Activated T-cell treated with anti-CD3 and anti-CD28 coated beads, Interleukin-2, amount 50 U/mL, for 1 hour (primary cell): Measurements from ENCODE around the gene SURF1.
"Not testable (repeated sequence)": the region's sequence is repeated elsewhere in the genome, so short reads cannot be mapped to it uniquely, and the experiment has no call there.

Experiments
- DNase-seq: peaks from one replicate; pipeline ENCODE4 v3.0.0-alpha.2; 2020

The SURF1 gene, protein sequence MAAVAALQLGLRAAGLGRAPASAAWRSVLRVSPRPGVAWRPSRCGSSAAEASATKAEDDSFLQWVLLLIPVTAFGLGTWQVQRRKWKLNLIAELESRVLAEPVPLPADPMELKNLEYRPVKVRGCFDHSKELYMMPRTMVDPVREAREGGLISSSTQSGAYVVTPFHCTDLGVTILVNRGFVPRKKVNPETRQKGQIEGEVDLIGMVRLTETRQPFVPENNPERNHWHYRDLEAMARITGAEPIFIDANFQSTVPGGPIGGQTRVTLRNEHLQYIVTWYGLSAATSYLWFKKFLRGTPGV

DNA sequence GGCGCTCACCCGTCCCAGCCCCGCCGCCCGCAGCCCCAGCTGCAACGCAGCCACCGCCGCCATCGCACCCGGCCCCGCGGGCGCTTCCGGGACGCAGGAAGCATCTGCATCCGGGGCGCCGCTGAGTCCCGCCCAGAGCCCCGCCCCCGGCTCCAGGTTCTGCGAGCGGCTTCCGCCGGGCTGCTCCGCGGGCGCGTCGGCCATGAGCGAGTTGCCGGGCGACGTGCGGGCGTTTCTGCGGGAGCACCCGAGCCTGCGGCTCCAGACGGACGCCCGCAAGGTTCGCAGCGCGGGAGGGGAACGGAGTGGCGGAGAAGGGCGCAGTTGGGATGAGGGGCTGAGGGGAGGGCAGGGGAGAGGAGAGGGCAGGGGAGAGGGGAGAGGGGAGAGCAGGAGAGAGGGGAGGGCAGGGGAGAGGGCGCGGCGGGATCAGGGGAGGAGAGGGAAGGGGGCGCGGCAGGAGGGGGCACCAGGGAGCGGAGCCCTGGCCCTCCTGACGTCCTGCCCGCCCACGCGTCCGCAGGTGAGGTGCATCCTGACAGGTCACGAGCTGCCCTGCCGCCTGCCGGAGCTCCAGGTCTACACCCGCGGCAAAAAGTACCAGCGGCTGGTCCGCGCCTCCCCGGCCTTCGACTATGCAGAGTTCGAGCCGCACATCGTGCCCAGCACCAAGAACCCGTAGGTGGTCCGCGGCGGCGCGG lies at the start of gene SURF1, which contains the start of gene SURF2:
SURF1 (minus strand) TSS at position 97 of the 701 bp plus-strand sequence; CDS start at position 63, 34 bp downstream.
SURF2 (plus strand) TSS at position 160 of the 701 bp plus-strand sequence; CDS start at position 203, 43 bp downstream.
- peak; percentile 92 for DNase-seq

DNA sequence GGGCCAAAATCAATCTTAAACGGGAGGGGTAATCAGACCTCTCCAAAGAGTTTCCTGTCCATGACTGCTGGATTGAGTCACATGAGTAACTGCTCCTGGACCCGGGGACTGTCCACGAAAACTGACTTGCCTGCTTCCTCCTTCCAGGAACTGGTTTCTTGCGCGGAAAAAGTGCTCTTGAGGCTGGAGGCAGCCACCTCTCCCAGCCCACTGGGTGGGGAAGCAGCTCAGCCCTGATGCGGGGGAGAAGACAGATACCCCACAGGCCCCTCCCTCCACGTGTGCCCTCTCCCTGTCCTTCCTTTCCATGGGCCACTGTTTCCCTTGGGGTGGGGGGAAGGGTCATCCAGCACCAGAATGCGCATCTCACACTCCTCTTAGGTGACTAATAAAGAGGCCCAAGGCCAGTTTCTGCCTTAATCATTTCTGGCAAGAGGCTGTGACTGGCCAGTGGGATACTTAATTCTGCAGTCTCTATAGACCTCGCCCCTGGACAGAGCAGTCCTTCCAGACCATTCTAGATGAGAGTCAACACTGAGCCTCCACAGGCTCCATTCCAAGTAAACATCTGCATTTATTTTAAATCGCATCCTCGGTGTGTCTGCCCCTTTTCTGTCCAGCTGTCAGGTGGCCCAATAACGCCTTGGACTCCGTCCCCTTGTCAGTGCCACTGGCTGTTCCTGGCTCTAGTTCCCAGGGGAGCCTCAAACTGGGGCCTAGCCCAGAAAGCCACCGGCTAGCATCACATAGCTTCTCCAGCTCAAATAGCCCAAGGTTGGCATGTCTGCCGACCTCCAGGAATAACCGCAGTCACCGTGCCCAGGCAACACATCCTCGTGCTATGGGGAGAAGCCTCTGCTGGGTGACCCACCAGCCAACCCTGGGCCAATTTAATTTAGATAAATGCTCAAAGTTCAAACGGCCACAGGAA lies 49.5 kb upstream of the SURF1 start:
- DNase-seq, result no peak

DNA sequence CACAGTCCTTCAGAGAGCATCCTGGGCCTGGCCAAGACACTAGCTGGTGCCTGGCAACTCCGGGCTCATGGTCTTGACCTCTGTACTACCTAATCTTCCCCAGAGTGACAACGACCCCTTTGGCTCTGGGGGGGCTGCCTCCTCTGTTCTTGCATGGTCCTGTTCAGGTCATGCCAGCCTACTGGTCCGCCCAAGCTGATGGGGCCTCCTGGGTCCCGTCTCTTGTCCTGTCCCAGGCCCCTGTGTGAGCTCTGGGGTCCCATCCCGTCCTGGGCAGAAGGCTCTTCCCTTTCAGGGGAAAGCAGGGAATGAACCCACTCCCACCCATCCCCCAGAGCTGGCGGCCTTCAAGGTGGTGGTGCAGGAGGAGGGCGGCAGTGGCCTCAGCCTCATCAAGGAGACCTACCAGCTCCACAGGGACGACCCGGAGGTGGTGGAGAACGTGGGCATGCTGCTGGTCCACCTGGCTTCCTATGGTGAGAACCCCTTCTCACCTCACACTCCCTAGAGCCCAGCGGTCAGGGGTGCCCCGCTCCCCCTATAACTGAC lies 48.2 kb upstream of the SURF1 start:
- DNase-seq, result no peak

DNA sequence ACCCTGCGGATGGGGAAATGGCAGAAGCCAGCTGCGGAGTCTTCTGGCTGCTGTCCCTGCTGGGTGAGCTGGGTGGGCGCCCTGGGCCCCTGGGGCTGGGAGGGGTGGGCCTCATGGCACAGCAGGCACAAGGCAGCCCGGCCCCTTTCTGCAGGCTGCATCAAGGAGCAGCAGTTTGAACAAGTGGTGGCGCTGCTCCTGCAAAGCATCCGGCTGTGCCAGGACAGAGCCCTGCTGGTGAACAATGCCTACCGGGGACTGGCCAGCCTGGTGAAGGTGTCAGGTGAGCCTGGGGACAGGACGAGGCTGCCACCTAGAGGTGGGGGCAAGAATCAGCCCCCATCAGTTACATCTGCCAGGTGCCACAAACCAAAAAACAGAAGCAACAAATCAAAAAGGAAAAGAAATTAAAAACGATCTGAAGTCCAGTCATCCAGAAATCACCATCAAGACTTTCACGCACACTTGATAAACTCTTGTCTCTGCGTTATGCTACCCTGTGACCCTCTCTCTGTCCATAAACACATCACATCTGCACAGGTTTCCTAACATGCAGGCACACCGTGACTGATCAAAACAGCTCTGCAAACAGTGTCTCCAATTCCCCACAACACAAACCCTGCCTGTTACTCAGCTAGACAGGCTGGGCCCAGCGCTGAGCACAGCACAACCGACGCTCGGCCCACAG lies 47.6 kb upstream of the SURF1 start:
- peak; percentile 72 for DNase-seq

DNA sequence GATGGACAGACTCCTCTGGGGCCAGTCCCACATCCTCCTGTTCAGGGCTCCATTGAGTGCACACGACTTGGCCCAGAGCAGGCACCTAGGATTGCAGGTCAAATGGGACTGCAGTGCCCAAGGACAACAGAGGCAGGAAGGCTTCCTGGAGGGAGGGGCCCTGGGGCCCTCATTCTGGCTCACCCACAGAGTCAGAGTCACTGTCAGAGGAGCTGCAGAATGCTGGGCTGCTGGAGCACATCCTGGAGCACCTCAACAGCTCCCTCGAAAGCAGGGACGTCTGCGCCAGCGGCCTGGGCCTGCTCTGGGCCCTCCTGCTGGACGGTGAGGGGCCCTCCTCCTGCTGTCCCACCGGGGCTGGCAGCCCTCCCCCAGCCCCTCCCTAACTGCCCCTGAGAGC lies 46.4 kb upstream of the SURF1 start:
- no peak for DNase-seq

DNA sequence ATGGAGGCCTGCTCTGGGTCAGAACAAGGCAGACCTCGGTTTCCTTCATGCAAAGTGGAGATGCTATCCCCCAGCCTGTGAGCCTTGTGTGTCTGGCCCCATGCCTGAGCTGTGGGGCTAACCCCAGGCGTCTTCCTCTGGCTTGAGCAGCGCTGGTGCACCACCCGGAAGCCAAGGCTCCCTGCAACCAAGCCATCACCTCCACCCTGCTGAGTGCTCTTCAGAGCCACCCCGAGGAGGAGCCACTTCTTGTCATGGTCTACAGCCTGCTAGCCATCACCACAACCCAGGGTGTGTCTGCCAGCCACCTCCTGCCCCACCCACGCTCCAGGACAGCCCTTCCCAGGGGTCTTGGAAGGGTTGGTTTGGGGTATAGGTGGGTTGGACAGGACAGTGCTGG lies 45.3 kb upstream of the SURF1 start:
- no peak for DNase-seq

DNA sequence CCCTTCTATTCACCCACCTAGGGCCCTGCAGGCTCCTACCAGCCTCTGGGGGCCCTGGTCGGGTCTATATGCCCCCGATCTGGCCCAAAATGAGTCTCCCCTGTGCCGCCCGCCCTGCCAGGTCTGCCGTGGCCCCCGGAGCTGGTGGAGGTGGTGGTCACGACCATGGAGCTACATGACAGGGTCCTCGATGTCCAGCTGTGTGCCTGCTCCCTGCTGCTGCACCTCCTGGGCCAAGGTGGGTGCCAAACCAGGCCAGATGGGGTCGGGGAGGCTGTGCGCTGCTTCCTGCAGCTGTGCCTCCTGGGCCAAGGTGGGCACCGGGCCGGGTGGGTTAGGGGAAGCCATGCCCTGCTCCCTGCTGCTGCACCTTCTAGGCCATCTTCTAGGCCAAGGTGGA lies 44.0 kb upstream of the SURF1 start:
- no peak for DNase-seq

DNA sequence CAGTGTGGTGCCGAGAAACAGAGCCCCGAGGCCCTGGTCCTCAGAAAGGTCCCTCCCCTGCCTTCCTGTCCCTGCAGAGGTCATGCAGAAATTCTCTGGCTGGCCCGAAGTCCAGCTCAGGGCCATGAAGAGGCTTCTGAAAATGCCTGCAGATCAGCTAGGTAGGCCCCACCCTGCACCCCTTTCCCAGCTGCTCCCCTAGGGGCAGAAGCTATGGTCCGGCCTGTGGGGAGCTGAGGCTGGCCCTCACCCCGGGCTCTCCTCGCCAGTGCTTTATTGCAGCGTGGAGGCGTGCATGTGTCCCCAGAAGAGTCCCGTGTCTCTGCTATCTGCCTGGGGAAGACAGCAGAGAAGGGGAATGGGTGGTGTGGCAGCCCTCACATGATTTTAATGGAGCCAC lies 41.6 kb upstream of the SURF1 start:
- no peak for DNase-seq

DNA sequence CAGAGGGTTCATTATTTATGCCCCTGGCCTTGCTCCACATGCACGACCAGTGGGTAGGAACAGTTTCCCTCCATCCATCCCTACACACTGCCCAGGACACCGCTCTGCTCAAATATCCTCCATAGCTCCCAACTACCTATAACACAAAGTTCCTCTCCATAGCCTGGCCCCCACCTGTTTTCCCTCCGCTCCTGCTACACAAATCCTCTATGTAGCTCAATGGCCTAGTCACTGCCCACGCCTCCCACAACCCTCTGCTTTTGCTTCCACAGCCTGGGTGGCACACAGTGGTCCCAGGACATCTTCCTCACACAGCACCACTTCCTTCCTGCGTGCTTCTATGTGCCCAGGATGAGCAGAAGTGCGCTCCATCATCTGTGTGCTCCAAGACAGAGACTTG lies 41.1 kb upstream of the SURF1 start:
- DNase-seq, result no peak

DNA sequence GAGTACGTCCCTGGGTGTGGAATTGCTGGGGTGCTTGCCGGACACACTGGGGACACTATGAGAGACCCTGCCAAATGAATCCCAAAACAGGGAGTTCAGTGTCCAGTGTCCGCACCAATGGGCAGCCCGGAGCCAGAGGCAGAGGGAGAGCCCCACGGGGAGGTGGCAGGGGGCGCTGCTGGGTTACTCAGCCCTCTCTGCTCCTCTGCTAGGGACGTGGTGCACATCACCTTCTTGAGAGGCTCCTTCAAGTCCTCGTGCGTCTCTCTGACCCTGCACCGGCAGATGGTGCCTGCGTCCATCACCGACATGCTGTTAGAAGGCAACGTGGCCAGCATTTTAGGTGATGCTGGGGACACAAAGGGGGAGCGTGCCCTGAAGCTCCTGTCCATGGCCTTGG lies 40.7 kb upstream of the SURF1 start:
- DNase-seq, result no peak

DNA sequence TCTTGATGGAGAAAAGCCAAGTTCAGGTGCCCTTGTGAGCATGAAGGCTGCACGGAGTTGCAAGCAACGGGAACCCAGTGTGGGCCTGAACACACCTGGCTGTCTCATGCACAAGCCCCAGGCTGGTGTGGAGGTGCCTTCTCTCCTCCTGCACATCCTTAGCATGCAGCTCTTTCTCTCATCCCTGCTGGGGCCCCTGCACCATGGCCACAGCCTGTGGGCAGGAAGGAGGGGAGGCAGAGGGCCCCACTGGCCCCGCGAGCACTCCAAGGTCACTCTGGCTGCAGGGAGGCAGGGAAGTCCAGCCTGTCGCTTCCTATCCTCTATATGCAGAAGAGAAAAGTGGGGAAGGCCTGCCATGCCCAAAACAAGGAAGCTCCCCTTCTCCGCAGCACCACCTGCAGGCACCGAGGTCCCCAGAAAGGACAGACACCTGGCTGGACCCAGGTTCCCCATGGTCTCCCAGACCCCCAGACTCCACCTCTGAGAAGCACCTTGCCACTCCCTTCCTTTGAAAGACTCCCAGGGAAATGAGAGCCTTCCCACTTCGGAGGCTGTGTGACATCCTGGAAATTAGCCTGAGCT lies 38.5 kb upstream of the SURF1 start:
- no peak for DNase-seq

DNA sequence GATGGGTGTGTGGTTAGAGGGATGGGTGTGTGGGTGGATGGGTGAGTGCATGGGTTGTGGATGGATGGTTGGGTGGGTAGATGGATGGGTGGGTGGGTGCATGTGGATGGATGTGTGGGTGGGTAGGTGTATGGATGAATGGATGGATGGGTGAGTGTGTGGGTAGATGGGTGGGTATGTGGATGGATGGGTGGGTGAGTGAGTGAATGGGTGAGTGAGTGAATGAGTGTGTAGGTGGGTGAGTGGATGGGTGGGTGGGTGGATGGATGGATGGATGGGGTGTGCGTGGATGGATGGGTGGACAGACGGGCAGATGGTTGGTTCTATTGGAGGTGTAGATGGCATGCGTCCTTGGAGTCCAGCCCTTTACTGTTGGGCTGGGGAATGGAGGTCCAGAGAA lies 37.1 kb upstream of the SURF1 start:
- no peak for DNase-seq

DNA sequence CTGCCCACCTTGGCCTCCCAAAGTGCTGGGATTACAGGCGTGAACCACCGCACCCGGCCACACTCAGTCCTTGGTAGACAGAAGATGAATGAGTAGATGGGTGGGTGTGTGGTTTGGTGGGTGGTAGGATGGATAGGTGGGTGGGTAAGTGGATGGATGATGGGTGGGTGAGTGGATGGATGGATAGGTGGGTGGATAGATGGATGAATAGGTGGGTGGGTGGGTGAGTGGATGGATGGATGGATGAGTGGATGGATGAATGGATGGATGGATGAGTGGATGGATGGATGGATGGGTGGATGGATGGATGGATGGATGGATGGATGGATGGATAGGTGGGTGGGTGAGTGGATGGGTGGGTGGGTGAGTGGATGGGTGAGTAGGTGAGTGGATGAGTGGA lies 36.0 kb upstream of the SURF1 start:
- DNase-seq, result not testable (repeated sequence)

DNA sequence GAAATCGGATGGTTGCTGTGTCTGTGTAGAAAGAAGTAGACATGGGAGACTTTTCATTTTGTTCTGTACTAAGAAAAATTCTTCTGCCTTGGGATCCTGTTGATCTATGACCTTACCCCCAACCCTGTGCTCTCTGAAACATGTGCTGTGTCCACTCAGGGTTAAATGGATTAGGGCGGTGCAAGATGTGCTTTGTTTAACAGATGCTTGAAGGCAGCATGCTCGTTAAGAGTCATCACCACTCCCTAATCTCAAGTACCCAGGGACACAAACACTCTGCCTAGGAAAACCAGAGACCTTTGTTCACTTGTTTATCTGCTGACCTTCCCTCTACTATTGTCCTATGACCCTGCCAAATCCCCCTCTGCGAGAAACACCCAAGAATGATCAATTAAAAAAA lies 35.2 kb upstream of the SURF1 start:
- not testable (repeated sequence) for DNase-seq

DNA sequence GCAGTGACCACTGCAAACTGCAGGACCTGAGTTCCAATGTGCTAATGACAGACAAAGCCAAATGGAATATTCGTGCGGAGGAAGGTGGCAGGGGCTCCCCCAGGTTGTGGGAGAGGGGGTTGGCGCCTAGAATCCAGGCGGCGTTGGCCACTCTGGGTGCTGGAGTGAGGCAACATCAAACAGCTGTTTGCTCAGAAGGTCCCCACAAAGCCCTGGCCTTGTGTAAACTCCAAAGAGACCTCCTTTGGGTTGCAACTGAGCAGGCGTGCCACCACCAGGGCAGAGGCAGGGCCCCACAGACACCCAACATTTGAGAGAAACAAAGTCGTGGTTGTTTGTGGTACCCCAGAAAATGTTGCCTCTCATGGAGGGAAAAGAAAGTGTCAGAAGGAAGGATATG lies 34.4 kb upstream of the SURF1 start:
- DNase-seq, result no peak

DNA sequence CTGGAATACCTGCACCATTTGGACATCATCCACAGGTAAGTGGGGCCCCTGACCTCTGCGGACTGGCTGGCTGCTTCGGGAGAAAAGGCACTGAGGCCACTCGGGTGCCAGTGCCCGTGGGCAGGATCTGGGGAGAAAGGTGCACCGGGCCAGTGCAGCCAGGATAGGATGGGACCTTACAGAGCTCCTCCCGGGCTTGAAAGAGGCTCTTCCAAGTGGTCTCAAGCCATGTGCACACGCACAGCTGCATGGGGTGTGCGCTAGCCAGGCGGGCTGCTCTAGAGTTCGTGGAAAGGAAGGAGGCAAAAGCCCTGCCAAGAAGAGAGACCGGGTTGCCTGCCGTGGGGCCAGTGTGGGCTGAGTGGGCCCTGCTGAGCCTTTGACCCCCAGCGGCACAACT lies 33.3 kb upstream of the SURF1 start:
- no peak for DNase-seq

DNA sequence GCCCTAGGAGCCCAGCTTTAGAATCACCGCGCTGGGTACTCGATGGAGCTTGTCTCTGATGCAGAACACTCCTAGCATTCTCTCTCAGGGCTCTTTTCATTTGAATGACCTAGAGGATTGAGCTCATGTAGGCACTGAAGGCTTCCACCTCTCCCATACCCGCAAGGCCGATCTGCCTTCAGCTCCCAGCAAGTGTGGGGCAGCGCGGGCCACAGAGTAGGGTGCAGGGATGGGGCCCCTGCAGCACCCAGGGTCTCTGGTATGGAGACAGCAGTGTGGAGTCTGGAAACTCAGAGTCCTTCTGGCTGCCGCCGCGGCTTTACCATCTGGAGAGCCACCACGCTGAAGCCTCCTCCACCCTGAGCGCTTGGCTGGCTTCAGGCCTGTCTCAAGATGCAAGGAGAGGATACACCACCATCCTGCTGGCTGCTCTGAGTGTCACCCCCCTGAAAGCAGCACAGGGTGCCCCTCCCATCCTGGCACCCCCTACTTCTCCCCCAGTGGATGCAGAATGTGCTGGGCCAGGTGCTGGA lies 32.8 kb upstream of the SURF1 start:
- DNase-seq, result no peak

DNA sequence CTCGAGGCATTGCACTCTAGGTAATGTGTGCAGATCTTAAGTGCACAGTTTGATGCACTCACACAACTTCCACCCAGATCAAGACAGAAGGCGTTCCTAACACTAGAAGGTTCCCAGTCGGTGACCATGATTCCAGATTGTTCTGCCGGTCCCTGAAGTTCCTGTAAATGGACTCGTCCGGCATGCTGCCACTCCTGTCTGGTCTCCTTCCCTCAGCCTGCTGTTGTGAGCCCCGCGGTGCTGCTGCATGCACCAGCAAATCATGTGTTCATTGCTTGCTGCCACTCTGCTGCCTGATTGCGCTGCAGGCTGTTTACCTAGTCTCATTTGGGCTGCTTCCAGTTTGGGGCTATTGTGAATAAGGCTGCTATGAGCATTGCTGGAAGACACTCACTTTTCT lies 31.4 kb upstream of the SURF1 start:
- DNase-seq, result no peak

DNA sequence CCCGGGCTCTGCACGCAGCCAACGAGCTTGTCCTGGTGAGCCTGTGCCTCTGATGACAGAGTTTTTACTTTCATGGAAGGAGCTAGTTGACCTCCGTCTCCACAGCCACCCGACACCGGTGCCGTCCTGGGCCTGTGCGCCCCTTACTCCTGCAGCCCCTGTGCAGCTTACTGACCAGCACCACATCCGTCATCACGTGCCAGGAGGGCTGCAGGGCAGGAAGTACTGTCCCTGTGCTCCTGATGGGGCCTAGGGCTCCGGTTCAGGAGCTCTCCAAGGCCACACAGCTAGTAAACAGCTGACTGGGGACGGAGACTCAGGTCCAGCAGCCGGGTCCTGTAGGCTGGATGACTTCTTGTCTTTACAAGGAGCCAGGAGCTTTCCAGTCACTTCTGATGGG lies 30.1 kb upstream of the SURF1 start:
- DNase-seq, result no peak

DNA sequence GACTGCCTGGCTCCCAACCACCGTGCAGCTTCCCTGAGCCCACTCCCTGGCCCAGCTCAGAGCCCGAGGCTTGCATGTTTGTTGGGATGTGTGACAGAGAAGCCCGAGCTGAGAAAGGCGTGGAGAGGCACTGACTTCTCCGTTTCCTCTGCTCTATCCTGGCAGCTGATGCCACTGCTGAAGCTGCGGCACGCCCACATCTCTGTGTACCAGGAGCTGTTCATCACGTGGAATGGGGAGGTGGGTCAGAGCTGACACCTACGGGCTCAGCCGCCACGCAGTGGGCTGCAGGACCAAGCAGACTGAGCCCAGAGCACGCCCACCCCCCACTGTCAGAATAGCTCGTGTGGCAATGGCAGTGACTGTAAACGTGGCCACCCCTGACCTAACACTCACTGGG lies 29.2 kb upstream of the SURF1 start:
- DNase-seq, result no peak

DNA sequence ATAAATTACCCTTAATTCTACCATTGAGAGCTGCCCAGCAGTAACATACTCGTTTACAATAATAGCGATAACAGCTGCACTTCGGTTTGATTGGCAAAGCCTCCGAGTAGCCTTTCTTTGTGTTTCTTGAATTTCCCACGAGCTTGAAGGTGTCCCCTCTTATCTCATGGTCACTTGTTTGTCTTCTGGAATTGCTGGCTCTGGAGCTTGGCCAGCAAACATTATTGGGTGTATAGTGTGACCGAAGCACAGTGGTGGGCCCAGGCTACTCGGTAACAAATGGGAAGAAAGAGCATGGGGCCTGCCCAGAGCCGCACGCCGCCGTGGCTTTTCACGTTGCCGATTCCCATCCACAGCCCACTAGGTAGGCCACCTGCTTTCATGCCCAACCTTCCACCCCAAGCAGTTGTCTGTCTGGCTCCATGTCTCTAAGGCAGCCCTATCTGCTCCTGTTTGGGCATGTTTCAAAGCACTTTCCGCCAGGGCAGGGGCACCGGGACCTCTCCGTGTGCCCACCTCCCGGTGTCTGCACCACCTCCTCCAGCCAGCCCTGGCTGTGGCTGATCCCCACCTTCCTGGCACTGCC lies 28.5 kb upstream of the SURF1 start:
- no peak for DNase-seq

DNA sequence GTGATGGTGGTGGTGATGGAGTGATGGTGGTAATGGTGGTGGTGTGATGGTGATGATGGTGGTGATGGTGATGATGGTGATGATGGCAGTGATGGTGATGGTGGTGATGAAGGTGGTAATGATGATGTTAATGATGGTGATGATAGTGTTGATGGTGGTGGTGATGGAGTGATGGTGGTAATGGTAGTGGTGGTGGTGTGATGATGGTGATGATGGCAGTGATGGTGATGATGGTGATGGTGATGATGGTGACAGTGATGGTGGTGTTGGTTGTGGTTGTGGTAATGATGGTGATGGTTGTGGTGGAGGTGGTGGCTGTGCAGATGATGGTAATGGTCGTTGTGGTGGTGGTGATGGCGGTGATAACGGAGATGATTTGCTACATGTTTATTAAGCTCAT lies 27.2 kb upstream of the SURF1 start:
- DNase-seq, result no peak
